HepG2 (cell line): ENCODE measurements around the gene TRIM10. TPM values are rescaled to one million over a fixed set of nuclear protein-coding genes. Genes with fewer than 3 reads are reported as not detected.

ENCODE experiments used
- GABPB1 ChIP-seq: IDR thresholded peaks from 2 replicates; pipeline ENCODE4 v1.6.1; 2016; ENCODE audit warnings: mild to moderate bottlenecking, missing genetic modification reagents, moderate library complexity, missing compliant biosample characterization
- GATAD2A ChIP-seq: IDR thresholded peaks from 2 replicates; pipeline ENCODE4 v1.6.1; 2016
- HINFP ChIP-seq: sonication (generic); formaldehyde crosslinking; IDR thresholded peaks from 2 replicates; pipeline ENCODE4 v1.4.0; 2020; ENCODE audit warnings: low read depth, mild to moderate bottlenecking, missing genetic modification reagents
- HMG20A ChIP-seq: IDR thresholded peaks from 2 replicates; pipeline ENCODE4 v1.6.1; 2016; ENCODE audit warnings: borderline replicate concordance
- RERE ChIP-seq: IDR thresholded peaks from 2 replicates; pipeline ENCODE4 v1.6.1; 2016; ENCODE audit warnings: low read depth, missing genetic modification reagents, missing compliant biosample characterization
- SNAPC4 ChIP-seq: sonication (generic); formaldehyde crosslinking; IDR thresholded peaks from 2 replicates; pipeline ENCODE4 v1.4.0; 2020; ENCODE audit warnings: mild to moderate bottlenecking, missing genetic modification reagents
- SPEN ChIP-seq: sonication (generic); formaldehyde crosslinking; IDR thresholded peaks from 2 replicates; pipeline ENCODE4 v1.5.1; 2020; ENCODE audit warnings: low read depth, mild to moderate bottlenecking, missing genetic modification reagents
- ZBTB43 ChIP-seq: sonication (generic); formaldehyde crosslinking; conservative IDR thresholded peaks from 2 replicates; pipeline ENCODE4 v1.4.0; 2020; ENCODE audit warnings: missing genetic modification reagents
- ZNF460 ChIP-seq: sonication (generic); formaldehyde crosslinking; IDR thresholded peaks from 2 replicates; pipeline ENCODE4 v1.5.1; 2020; ENCODE audit warnings: missing genetic modification reagents, mild to moderate bottlenecking, borderline replicate concordance
- ZNF784 ChIP-seq: sonication (generic); formaldehyde crosslinking; IDR thresholded peaks from 2 replicates; pipeline ENCODE4 v1.5.1; 2020; ENCODE audit warnings: missing genetic modification reagents, mild to moderate bottlenecking, borderline replicate concordance
- ZSCAN5A ChIP-seq: sonication (generic); formaldehyde crosslinking; IDR thresholded peaks from 2 replicates; pipeline ENCODE4 v1.8.0; 2022; ENCODE audit warnings: mild to moderate bottlenecking, missing genetic modification reagents, borderline replicate concordance
- polyA plus RNA-seq, 8 experiments: library from polyadenylated mRNA; depleted of rRNA in 3 of 8; stranded (reverse) in 7 of 8; unstranded in 1 of 8; fragments of >200 nt; fragmentation: Illumina TruSeq in 4 of 8; extraction: Trizol in 4 of 8; gene quantifications; 2 replicates each; pipeline versions ENCODE4 v1.2.1 to v1.2.3, GENCODE V29; 2011 to 2016; ENCODE audit warnings: low read depth in 4 of 8, missing spikeins in 1 of 8, mixed read lengths in 1 of 8; ENCODE audit not compliant: insufficient read depth in 1 of 8
- total RNA-seq, 5 experiments: library from RNA; depleted of rRNA; stranded (reverse); fragments of >200 nt; fragmentation: Illumina TruSeq; extraction: Trizol; gene quantifications; 2 replicates each; pipeline ENCODE4 v1.2.3, GENCODE V29; 2016; ENCODE audit warnings: low read depth in 1 of 5

Gene TRIM10
- total and polyA plus RNA-seq, 2 of the 13 experiments (the other 11 are each of a cell fraction or from before 2014, with no cell fraction given): 4.1 to 6.8 TPM

GRCh38 chr6:30206799-30207618 lies 46.0 kb upstream of the TRIM10 start (continued):
- no peak for TF ChIP-seq ZNF784 (CRISPR knock-in tag)
- TF ChIP-seq GABPB1 (CRISPR knock-in tag): peak; percentile 48
- TF ChIP-seq HMG20A (CRISPR knock-in tag): peak; percentile 65; the same call in 1 of the 2 replicates
- 0 out of 2 replicates have a peak, but pooled peaks have one; percentile 56 for TF ChIP-seq RERE
- TF ChIP-seq ZNF460 (CRISPR knock-in tag): no peak; the same call in 1 of the 2 replicates
- TF ChIP-seq ZSCAN5A: peak; percentile 64; the same call in 1 of the 2 replicates
- no peak; the same call in 1 of the 2 replicates for TF ChIP-seq SPEN (CRISPR knock-in tag)
- peak; percentile 78 for TF ChIP-seq HINFP (CRISPR knock-in tag)
- TF ChIP-seq GATAD2A (CRISPR knock-in tag): peak; percentile 85; the same call in 1 of the 2 replicates
- peak; percentile 81; the same call in 1 of the 2 replicates for TF ChIP-seq ZBTB43 (CRISPR knock-in tag)
- TF ChIP-seq SNAPC4: peak; percentile 93
